M059J (cell line): ENCODE results near the gene STK39. TPM values are rescaled to one million over a fixed set of nuclear protein-coding genes. Genes with fewer than 3 reads are reported as not detected.

Source experiments
- DNase-seq: peaks from one replicate; pipeline ENCODE4 v3.0.0-alpha.2; 2012; ENCODE audit warnings: low read depth
- total RNA-seq: library from RNA; depleted of rRNA; stranded (reverse); fragments of >200 nt; shearing (Covaris generic); gene quantifications from 2 replicates; pipeline ENCODE4 v1.2.3, GENCODE V29; 2014

The STK39 gene
- total RNA-seq, 1 experiment from 2014 or later: 14.4 TPM

GRCh38 chr2:168006498-168006897 is 240.9 kb downstream of the STK39 start:
- no peak for DNase-seq

- no peak for DNase-seq
These were observed 241.8 kb downstream of the STK39 start for GRCh38 chr2:168005586-168005985.

GRCh38 chr2:168003876-168004275 is 243.5 kb downstream of the STK39 start:
- DNase-seq: no peak

DNA sequence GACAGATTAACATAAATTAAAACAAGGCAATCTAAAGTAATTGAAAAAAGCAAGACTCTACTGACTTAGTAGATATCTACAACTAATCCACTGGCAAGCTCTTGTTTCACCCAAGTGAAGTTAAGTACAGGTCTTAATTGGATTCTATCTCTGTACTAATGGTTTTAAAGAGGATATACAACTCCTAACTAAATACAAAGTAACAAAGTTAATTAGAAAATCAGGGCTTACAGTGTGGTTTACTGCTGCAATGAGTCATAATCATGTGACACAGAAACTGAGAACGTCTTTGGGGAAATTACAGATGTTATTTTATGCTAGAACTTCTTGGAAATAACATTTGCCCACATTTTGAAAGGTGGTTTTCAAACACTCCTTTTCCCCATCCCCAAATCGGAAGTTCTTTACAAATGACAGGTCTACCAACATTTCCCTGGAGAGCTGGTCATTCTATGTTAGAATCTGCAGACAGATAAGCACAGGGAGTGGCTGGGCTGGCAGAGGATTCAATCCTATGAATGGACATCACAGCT is 245.3 kb downstream of the STK39 start:
- DNase-seq: peak; percentile 40

DNA sequence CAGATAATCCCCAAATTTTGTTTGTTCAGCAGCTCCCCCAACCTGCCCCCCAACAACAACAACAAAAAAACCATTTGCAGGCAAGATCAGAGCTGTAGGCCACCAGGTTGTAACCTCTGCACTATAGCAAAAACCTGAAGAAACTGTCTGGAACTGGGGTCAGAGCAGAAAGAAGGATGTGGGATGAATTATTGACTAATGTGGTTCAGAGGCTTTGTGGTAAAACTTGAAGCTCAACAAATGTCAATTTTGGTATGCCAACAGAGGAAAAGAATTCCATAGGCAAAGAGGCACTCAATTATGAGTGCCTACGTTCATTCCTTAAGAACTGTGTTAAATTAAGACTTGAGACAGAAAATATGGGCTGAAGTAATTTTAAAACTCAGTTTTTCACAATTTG is 255.1 kb downstream of the STK39 start:
- no peak for DNase-seq

- no peak for DNase-seq
These were observed 257.3 kb downstream of the STK39 start for GRCh38 chr2:167990062-167990461.

DNA sequence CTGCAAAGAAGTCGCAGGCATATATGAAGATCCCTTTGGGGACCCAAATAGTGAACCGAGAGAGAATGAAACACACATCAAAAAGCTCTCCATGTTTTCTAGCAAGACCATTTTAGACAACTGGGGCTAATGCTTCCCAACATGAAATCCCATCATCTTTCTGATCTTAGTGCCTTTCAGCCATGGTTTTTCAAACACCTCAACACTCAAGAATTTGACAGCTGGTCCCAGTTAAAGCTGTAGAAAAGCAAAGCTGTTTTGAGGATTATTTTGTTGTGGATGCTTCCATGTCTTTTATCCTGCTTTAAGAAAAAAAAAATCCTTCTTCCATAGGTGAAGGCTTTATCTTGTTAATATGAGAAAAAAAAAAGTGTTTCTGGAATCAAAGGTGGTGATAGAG is 259.1 kb downstream of the STK39 start:
- DNase-seq: no peak

GRCh38 chr2:167987558-167987957 is 259.8 kb downstream of the STK39 start:
- no peak for DNase-seq

DNA sequence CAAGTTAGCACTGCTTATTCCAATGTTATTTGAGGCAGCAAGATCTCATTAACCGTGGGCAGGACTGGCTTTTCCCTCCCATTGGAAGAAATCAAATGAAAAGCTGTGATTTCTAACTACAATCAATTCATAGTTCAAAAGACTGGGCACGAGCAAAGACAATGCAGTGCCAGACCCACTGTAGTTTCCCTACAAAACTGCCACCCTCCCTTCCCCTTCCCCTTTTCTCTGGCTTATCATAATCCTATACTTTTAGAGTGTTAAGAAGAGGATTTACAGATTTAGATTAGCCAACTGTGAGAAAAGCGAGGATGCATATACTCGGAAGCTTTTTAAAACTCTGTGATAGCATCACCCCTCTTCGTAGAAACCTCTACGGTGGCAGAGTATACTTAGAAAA is 260.4 kb downstream of the STK39 start:
- DNase-seq: no peak

- no peak for DNase-seq
These were observed 261.2 kb downstream of the STK39 start for GRCh38 chr2:167986223-167986622.

GRCh38 chr2:167981945-167982344 is 265.4 kb downstream of the STK39 start:
- DNase-seq: no peak

DNA sequence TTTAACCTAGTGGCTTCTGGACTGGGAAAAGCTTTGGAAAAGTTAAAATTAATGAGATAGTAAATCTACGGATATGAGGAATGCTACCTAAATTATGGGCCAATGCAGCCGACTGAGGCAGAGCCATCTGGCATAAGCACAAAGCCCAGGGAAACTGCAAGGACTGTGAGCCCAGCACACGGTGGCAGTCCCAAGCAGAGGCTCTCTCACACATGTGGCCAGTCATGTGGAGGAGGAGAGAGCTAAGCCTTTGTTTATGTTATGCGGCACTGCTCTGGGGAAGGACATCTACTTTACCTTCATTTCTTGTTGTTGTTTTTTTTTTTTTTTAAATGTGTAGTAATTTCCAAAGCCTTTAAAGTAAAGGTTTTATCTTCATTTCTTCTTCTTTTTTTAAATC is 267.0 kb downstream of the STK39 start:
- no peak for DNase-seq

DNA sequence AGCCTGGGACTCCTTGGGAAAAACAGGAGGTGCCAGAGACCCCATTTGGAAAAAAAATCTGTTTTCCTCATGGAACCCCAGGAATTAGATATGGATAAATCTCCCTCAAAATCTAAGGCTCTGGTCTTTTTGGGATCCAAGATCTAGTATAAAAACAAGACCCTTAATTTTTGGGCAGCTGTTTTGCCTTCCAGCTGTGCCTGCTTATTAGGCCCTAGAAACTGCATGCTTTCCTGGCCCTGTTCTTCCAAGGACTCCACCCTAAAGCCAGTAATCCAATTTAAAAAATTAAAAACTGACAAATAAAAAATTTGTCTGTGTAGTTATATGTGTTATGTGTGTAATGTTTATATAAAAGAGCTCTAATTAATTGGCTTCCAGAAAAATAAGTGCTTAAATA is 274.6 kb downstream of the STK39 start:
- no peak for DNase-seq

DNA sequence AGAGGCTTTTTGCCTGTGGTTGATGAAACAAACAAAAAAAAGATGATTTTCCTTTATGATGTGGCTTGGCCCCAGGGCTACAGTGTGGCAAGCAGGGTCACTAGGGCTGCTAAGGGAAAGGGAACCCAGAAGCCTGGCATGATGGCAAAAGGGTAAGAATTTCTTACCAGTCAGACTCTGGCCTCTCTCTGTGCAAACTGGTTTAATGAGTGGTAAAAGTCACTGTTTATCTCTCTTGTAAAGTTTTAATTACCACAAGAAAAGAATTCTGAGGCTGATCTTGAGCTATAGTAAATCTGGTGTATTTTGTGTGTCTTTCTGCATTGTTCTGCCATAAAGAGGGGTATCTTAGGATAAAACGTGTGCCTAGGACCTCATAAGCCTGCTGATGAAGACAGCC is 275.4 kb downstream of the STK39 start:
- DNase-seq: peak; percentile 22

- no peak for DNase-seq
These were observed 280.2 kb downstream of the STK39 start for GRCh38 chr2:167966937-167967913.

- DNase-seq: no peak
These were observed 281.3 kb downstream of the STK39 start for GRCh38 chr2:167965907-167966761.

DNA sequence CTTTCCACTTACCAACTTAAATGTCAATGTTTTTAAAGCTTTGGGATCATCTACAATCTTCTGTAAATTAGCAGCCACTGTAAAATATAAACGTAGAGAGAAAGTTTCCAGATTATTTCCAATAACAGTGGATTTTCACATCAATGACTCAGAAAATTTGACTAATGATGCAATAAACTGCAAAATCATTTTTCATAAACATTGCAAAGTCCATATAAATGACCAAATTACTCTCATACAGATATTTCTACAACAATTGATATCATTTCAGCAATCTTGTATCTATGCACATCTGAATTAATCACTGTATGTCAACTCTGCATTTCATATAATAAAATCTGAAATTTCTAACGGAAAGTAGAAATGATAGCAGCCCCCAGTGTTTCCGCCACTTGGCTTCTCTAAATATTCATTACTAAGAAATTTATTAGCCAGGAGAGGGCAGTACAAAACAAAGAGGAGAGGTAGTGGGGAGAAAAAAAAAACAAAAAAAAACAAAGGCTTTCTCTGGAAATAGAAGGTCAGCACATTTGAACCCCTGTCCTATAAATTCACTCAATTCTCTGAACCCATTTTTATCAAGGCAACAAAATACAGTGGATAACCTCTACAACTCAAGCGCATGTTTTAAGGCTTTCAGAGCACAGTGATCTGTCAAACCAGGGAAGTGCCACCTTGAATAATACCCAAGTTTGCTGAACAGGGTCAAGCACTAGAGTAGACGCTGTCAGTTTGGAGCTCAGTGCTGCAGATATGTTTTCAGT is 282.6 kb downstream of the STK39 start:
- no peak for DNase-seq

DNA sequence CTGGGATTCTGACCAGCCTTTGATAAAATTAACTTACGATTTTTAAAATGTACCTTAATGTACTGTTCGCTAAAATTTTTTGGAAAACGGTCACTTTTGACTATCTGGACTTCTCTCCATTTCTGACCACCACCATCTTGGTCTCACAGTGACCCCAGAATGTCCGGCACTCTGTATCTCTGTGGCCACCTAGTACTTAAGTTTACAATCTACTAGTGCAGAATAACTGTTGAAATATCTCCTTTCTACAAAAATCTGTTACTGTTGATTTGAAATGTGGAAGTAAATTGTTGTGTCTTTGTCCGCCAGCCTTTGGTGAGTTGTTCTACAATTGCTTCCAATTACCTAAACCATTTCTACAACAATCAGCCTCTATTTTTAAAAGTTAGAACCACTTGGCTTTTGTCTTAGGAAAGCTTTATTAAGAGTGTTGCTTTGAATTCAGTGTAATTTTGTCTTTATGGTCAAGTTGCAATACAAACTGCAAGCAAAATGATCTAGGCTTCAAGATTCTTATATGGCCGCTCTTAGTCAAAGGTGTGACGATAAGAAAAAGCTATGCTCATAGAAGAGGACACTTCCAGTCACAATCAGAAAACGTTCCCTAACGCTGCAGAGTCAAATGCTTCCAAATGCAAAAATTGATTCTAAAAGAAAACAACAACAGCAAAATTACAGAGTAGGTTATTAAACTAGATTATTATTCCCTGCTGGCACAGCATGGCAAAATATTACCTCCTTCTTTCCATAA is 283.3 kb downstream of the STK39 start:
- DNase-seq: no peak

DNA sequence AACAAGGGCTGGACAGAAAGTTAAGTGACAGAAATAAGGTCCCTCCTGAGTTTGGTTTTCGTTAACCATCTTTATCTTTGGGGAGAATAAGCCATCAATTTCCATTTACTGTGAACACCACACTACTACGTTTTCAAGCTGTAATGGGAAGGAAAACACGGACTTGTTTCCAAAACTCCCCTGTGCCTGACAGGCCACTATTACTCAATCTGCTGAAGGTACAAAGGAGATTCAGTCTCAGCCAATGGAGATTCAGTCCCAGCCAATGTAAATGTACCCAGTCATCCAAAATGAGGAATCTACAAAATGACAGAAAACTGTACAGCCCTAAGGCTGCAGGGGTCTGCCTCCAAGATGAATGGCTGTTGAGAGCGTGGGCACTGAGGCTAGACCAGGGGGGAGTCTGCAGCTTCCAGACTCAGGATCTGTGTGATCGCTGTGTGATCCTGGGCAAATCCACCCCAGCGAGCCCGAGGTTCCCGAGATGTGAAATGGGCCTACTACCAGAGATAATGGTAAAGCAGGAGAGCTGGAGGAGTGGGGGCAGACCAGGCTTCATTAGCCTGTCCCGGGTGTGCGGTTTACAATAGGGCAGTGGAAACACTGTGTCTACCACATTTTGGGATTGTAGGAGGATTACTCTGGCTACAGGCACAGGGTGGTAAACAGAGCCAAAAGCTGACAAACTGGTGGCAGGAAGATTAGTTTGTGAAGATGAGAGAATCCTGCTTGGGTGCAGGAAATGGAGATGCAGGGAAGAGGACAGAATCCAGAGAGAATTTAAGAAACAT is 284.8 kb downstream of the STK39 start:
- no peak for DNase-seq

- DNase-seq: no peak
These were observed 285.8 kb downstream of the STK39 start for GRCh38 chr2:167961536-167962048.
